Dermis blood vessel endothelial cell (primary cell): ENCODE measurements around the gene PPP1R14C. TPM values are rescaled to one million over a fixed set of nuclear protein-coding genes. Genes with fewer than 3 reads are reported as not detected.
A peak's percentile ranks its signal among the peaks of the same experiment; 100 is the strongest.

Experiments
- DNase-seq: peaks from one replicate; pipeline ENCODE4 v3.0.0; 2010
- total RNA-seq: library from RNA; depleted of rRNA; stranded (reverse); fragments of >200 nt; gene quantifications from 2 replicates; pipeline ENCODE4 v1.2.3, GENCODE V29; 2014

The PPP1R14C gene
- total RNA-seq, 1 donor from 2014 or later, result not detected

GRCh38 chr6:150273457-150274309 lies 130.8 kb downstream of the PPP1R14C start:
- no peak for DNase-seq

DNA sequence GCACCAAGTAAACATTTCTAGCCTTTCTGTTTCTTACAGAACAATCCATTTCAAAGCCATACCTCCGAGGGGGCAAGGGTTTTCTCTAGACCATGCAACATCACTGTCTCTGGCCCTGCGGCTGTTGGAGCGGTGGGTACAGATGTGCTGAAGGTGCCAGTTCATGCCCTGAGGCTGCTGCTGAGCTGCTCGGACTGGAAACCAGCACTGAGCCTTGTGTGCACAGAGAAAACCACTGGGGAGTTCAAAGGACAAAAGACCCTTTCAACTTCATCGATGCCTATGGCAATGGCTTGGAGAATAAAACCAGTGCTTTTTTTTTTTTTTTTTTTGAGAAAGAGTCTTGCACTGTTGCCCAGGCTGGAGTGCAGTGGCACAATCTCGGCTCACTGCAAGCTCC lies 132.6 kb downstream of the PPP1R14C start:
- DNase-seq, result no peak

- no peak for DNase-seq
Observed at GRCh38 chr6:150276168-150276936, 133.5 kb downstream of the PPP1R14C start.

DNA sequence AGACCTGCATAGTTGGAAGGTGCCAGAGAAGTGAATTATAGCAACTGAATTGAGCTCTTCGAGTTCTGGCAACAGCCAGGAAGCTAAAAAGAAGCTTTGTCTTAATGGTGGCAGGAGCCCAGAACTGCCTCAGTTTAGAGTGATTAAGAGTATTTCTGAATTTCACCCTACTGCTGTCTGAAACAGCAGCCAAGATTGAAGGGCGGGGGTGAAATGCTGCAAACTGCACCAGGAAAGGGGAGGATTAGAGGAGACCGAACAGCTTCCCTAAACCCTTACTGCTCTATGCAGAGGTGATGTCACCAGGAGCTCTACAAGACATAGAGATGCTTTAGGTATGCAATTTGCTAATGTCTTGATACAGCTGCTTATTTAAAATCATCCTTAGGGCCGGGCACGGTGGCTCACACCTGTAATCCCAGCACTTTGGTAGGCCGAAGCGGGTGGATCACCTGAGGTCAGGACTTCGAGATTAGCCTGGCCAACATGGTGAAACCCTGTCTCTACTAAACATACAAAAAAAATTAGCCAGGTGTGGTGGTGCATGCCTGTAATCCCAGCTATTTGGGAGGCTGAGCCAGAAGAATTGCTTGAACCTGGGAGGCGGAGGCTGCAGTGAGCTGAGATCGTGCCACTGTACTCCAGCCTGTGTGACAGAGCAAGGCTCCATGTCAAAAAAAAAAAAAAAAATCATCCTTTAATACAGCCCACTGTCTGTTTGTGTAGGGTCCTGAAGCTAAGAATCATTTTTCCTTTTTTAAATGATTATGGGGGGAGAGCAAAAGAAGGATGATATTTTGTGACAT lies 134.3 kb downstream of the PPP1R14C start:
- no peak for DNase-seq

DNA sequence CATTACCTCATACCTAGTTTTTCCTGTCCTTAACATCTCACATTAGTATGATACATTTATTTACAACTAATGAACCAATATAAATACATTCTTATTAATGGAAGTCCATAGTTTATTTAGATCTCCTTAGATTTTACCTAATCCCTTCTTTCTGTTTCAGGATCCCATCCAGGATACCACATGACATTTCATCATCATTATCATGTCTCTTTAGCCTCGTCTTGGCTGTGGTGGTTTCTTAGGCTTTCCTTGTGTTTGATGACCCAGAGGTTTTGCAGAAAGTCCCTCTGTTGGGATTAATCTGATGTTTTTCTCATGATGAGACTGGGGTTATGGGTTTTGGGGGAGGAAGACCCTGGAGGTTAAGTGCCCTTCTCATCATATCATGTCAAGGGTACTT lies 136.7 kb downstream of the PPP1R14C start:
- no peak for DNase-seq

DNA sequence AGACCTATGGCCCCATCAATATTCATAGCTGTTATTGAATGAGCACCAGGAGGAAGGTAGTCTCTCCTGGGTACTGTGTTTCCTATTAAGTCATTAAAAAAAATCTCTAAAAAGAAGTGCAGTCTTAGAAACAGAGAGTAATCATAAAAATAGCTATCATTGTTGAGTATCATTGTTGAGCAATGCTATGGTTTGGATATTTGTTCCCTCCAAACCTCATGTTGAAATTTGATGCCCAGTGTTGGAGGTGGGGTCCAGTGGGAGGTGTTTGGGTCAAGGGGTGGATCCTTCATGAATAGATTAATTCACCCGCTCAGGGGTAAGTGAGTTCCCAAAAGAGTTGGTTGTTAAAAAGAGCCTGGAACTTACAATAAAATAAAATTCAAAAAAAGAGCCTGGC lies 137.9 kb downstream of the PPP1R14C start:
- no peak for DNase-seq

DNA sequence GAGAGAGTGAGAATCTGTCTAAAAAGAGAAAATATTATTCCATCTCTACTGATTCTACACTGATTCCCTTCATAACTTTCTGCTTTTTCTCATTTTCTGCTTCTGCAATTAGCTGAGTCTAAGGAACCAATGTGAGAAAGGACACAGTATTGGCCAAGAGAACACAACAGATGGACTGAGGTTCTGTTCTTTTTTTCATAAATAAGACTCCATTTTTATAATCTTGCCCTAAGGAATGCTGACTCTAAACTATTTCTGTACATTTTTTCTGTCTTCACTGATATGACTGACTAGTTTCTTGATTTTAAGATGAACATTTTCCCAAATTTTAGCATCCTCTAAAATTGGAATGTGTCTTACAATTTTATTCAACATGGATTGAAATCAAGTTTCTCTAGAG lies 138.9 kb downstream of the PPP1R14C start:
- DNase-seq, result no peak

- no peak for DNase-seq
Observed at GRCh38 chr6:150282806-150283205, 140.0 kb downstream of the PPP1R14C start.

GRCh38 chr6:150286460-150286859 lies 143.6 kb downstream of the PPP1R14C start:
- DNase-seq, result no peak

GRCh38 chr6:150286912-150287311 lies 144.1 kb downstream of the PPP1R14C start:
- DNase-seq, result peak; percentile 11

DNA sequence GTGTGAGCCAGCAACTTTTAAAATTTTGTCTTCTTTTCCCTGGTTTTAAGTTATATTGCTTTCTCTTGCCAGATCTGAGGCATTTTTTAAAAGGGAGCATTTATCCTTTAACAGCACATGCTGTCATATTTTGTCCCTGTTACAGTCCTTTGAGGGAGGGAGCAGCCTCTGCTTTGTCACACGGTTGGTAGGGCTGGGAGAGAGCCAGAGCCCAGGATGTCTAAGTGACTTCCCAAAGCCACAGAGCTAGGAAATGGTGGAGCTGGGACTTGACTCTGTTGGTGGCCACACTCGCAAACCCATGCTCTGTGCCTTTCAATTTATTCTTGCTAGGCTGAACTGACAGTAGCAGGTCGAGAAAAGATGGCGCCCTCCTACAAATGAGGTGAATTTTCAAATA lies 145.6 kb downstream of the PPP1R14C start:
- DNase-seq, result no peak

- no peak for DNase-seq
Observed at GRCh38 chr6:150289454-150290071, 146.7 kb downstream of the PPP1R14C start.

GRCh38 chr6:150290429-150290828 lies 147.6 kb downstream of the PPP1R14C start:
- no peak for DNase-seq

DNA sequence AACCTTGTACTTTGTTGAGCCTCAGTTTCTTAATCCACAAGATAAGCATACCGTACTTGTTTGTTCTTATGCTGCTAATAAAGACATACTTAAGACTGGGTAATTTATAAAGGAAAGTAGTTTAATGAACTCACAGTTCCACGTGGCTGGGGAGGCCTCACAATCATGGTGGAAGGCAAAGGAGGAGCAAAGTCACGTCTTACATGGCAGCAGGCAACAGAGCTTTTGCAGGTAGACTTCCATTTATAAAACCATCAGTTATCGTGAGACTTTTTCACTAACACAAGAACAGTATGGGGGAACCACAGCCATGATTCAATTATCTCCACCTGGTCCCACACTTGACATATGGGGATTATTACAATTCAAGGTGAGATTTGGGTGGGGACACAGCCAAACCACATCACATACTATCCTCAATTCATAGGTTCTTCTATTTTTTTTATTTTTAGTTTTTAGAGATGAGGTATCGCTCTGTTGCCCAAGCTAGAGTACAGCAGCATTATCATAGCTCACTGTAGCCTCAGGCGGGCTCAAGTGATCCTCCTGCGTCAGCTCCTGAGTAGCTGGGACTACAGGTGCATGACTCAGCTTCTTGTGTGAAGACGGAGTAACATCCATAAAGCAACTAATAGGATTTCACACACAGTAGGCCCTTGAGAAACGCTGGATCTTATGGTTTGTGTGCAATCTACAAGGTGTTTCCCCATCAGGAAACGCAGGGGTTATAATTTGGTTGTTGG lies 149.3 kb downstream of the PPP1R14C start:
- DNase-seq, result no peak

DNA sequence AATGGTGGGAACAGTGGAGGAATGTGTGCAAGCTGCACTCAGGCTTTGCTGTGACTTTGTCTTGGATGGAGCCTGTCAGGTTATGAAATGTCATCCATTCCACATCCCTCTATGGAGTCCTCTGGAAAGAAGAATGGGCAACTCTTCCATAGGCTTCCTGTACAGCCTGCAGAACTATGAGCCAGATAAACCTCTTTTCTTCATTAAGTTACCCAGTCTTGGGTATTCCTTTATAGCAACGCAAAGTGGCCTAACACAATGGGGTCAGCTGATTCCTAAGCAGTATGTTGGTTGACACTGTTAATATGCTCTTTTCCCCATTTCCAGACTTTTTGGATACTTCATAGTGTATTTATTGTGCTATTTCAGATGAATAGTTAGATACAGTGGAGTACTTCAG lies 150.2 kb downstream of the PPP1R14C start:
- DNase-seq, result no peak

DNA sequence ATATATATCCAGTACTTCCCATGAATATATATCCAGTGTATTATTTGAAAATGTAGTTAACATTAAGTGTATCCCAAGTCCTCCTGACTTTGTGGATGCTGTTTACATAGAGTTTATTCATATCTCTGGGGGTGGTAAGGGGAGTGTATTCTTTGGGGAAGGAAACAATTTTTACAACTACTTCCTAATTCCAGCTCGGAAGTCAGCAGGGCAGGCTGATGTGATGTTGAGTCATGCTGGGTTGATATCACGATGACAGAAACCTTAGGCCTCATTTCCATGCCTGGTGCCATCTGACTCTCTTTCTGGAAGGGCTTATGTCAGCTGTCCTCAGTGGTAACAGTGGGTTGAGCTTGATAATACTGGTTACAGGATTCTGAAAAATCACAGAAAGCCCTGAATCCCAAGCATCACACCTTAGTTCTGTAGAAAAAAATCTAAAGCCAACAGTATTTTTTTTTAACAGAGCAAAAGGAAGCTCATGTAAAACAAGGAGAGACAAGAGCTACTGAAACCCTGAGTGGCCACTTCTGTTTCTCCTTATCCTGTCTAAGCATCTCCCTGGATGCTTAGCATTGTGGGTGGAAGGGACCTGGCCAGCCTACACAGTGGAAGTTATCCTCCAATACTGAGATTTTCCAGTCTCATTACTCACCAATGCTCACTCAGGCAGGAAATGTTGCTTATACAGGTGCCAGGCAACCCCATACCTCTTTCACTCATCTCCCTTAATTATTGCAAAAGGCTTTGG lies 150.8 kb downstream of the PPP1R14C start:
- peak; percentile 69 for DNase-seq

DNA sequence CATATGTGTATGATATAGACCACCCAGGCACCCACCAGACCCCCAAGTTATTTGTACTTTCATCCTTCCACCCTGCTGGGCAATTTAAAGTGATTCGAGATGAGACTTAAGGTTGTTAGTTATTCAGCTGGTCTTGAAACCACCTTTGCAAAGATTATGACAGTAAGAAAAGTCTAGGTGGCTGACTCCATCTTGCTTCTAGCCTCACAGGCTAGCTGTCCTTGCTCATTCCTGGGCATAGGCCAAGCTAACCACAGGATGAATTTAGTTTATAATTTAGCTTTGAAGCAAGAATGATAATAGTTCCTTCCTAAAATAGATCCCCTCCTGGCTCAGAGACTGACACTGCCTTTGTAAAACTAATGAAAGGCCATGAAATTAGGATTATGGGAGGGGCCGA lies 154.0 kb downstream of the PPP1R14C start:
- DNase-seq, result no peak

DNA sequence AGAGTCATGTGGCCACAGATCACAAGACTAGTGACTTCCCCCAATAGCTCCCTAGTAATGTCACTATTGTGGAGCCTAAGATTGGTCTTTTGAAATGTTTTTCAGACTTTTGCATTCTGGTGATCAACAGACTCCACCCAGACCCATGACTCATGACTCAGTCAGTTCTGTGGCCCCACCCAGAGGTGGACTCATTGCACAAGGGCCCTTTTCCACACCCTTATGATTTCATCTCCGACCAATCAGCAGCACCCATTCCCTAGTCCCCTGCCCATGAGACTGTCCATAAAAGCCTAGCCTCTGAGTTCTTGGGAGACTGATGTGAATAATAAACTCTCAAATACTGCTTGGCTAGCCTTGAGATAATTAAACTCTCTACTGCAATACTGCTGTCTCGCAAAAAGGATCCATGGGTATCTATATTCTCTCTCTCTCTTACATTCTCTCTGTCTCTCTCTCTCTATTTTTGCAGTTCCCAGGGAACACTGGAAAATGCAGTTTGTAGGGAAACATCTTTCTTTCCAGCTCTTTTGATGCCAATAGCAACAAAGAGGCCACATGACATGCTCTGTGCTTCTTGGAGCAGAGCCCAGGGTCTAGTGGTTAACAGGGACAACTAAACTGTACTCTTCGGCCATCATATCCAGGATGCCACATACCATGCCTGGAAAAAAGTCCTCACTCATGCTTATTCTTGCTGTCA lies 154.6 kb downstream of the PPP1R14C start:
- DNase-seq, result no peak

DNA sequence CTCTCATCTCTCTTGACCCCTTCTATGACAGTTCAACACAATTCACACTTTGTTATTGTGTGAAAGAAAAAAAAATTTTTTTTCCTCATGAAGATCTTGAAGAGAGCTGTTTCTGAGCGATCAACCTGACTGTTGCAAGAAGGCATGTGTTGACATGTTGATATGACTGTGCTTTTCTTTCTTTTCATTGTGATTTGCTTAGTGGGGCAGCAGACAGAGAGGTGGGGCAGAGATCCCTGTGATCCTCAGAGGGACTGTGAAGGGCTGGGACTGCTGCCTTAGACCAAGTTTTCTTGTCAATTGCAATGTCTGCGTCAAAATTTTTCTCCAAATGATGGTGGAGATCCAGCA lies 155.2 kb downstream of the PPP1R14C start:
- DNase-seq, result no peak

DNA sequence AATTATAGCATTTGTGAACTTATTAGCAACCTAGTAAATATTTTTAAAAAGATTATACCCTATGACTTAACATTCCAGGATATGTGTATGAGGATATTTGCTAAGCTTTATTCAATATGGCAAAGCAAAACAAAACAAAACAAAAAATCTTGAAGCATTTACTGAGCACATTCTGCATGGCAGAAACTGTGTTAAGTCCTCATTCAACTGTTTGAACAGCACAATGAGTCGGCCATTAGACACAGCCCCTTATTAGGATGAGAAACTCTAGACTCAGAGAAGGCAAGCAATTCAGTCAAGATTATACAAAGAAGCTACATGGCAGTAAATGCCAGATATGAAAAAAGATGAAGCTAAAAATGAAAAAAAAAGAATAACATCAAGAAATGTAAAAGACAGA lies 155.8 kb downstream of the PPP1R14C start:
- no peak for DNase-seq
